Skin of body (tissue), 2 donors: Measurements from ENCODE around the gene LBH. TPM values are rescaled to one million over a fixed set of nuclear protein-coding genes. Genes with fewer than 3 reads are reported as not detected.

Experiments
- DNase-seq: peaks from one replicate; lab custom pipeline; 2025; lab: John Stamatoyannopoulos, UW
- total RNA-seq: library from RNA; depleted of rRNA; stranded (reverse); fragments of >200 nt; gene quantifications from one replicate; pipeline ENCODE4 v1.2.3, GENCODE V29; 2014

The LBH gene
- total RNA-seq, 1 donor from 2014 or later = 54.4 TPM

GRCh38 chr2:30216157-30216556, 15.2 kb upstream of the LBH start:
- DNase-seq = peak; percentile 93

- no peak for DNase-seq
Measured at GRCh38 chr2:30217644-30218337, 13.5 kb upstream of the LBH start.

- DNase-seq = no peak
Measured at GRCh38 chr2:30218338-30218713, 13.0 kb upstream of the LBH start.

- no peak for DNase-seq
Measured at GRCh38 chr2:30218814-30219213, 12.5 kb upstream of the LBH start.

- DNase-seq = no peak
Measured at GRCh38 chr2:30219886-30220875, 11.2 kb upstream of the LBH start.

GRCh38 chr2:30221531-30221930, 9.8 kb upstream of the LBH start:
- DNase-seq = no peak

- no peak for DNase-seq
Measured at GRCh38 chr2:30222031-30222430, 9.3 kb upstream of the LBH start.

- no peak for DNase-seq
Measured at GRCh38 chr2:30222636-30223360, 8.5 kb upstream of the LBH start.

- DNase-seq = no peak
Measured at GRCh38 chr2:30223413-30223874, 7.9 kb upstream of the LBH start.

GRCh38 chr2:30224151-30224550, 7.2 kb upstream of the LBH start:
- DNase-seq = no peak

GRCh38 chr2:30225131-30225762, 6.1 kb upstream of the LBH start:
- DNase-seq = peak; percentile 57

- no peak for DNase-seq
Measured at GRCh38 chr2:30226144-30227032, 4.9 kb upstream of the LBH start.

- DNase-seq = no peak
Measured at GRCh38 chr2:30229596-30229995, 1.7 kb upstream of the LBH start.

GRCh38 chr2:30230497-30231211, 680 bp upstream of the LBH start:
- DNase-seq = peak; percentile 31

- peak; percentile 76 for DNase-seq
Measured at GRCh38 chr2:30231996-30232800, 864 bp downstream of the LBH start.

- no peak for DNase-seq
Measured at GRCh38 chr2:30232801-30233130, 1.4 kb downstream of the LBH start.

GRCh38 chr2:30233271-30234009, 2.1 kb downstream of the LBH start:
- DNase-seq = no peak
